A673 (cell line): ENCODE data around the gene CLEC10A. TPM values are rescaled to one million over a fixed set of nuclear protein-coding genes. Genes with fewer than 3 reads are reported as not detected.

Source experiments
- BruUV-seq: library from RNA; stranded (reverse); fragments of 400-500 nt; replicated peaks from 2 replicates; lab custom pipeline; 2021; lab: Mats Ljungman, UMichigan
- CTCF ChIA-PET: fragments of 300-600 bp; sonication (Branson Sonifier 250); formaldehyde crosslinking; loops from one replicate; lab custom pipeline; 2022; ENCODE audit warnings: antibody characterized with exemption; lab: Charles Lee
- POLR2A ChIA-PET: fragments of 300-600 bp; sonication (Branson Sonifier 250); formaldehyde crosslinking; loops from one replicate; lab custom pipeline; 2022; ENCODE audit warnings: antibody characterized with exemption; ENCODE audit not compliant: low non-redundant PET; lab: Charles Lee
- DNase-seq: peaks from one replicate; pipeline ENCODE4 v3.0.0-alpha.2; 2015; ENCODE audit warnings: low spot score
- H3K27ac ChIP-seq: fragments of 200-600 bp; sonication (generic); 2 replicates; pipeline ENCODE4 v1.5.1; 2016; ENCODE audit warnings: mixed run types, low read depth, mild to moderate bottlenecking, mixed read lengths, antibody characterized with exemption, low read length; ENCODE audit not compliant: poor library complexity, severe bottlenecking
- H3K27me3 ChIP-seq: fragments of 200-600 bp; sonication (generic); replicated peaks from 2 replicates; pipeline ENCODE4 v1.6.1; 2017; ENCODE audit warnings: mixed run types, low read depth, mild to moderate bottlenecking, mixed read lengths, antibody characterized with exemption, low read length; ENCODE audit not compliant: insufficient read depth, poor library complexity
- H3K36me3 ChIP-seq: fragments of 200-600 bp; sonication (generic); 2 replicates; pipeline ENCODE4 v1.6.1; 2016; ENCODE audit warnings: mixed run types, mild to moderate bottlenecking, mixed read lengths, antibody characterized with exemption, low read length; ENCODE audit not compliant: insufficient read depth, poor library complexity, severe bottlenecking
- H3K4me1 ChIP-seq: fragments of 200-600 bp; sonication (generic); 2 replicates; pipeline ENCODE4 v1.6.1; 2017; ENCODE audit warnings: mixed run types, mild to moderate bottlenecking, mixed read lengths, antibody characterized with exemption, low read length; ENCODE audit not compliant: insufficient read depth, poor library complexity, severe bottlenecking
- H3K4me3 ChIP-seq: fragments of 200-600 bp; sonication (generic); 2 replicates; pipeline ENCODE4 v1.5.1; 2016; ENCODE audit warnings: low read depth, mixed run types, mild to moderate bottlenecking, mixed read lengths, low read length; ENCODE audit not compliant: poor library complexity, severe bottlenecking
- H3K9me3 ChIP-seq: fragments of 200-600 bp; sonication (generic); 2 replicates; pipeline ENCODE4 v1.6.1; 2016; ENCODE audit warnings: mixed run types, low read depth, mild to moderate bottlenecking, mixed read lengths, antibody characterized with exemption, low read length; ENCODE audit not compliant: poor library complexity, severe bottlenecking
- CTCF ChIP-seq: fragments of 300-800, 200-600 bp; sonication (generic); conservative IDR thresholded peaks from 2 replicates; pipeline ENCODE4 v1.5.1; 2017; ENCODE audit warnings: low read depth, mild to moderate bottlenecking, antibody characterized with exemption, low read length, moderate library complexity, mixed read lengths
- EZH2 ChIP-seq: fragments of 200-600 bp; sonication (generic); IDR thresholded peaks from 2 replicates; pipeline ENCODE4 v1.6.1; 2017; ENCODE audit warnings: borderline replicate concordance, low read depth, mild to moderate bottlenecking, mixed read lengths, antibody characterized with exemption, low read length; ENCODE audit not compliant: poor library complexity, severe bottlenecking
- intact Hi-C: fragments of 100-400 bp; cut with micrococcal nuclease; formaldehyde crosslinking; loops from one replicate; pipeline ENCODE4 v1.10.0; 2022; ENCODE audit not compliant: unreplicated experiment
- total RNA-seq: library from RNA; stranded (reverse); gene quantifications from 2 replicates; pipeline ENCODE4 v1.2.3, GENCODE V29; 2021

The CLEC10A gene
- total RNA-seq, 1 experiment from 2014 or later = not detected

- H3K27me3 ChIP-seq = no peaks in the 10 kb centered on the region
- no peak for DNase-seq
- H3K4me3 ChIP-seq = no peak within 1 kb of the TSS
- H3K36me3 ChIP-seq = no peaks in the 10 kb centered on the region
- TF ChIP-seq EZH2 (no peak), CTCF (no peak)
- H3K4me1 ChIP-seq = no peaks in the 10 kb centered on the region
- BruUV-seq = no TSS peak
- no peaks in the 10 kb centered on the region for H3K9me3 ChIP-seq
- POLR2A ChIA-PET = no interaction called here
- CTCF ChIA-PET = no interaction called here
- intact Hi-C loops = no loop called here
- H3K27ac ChIP-seq = no peak within 1 kb of the TSS
Observed at GRCh38 chr17:7114241-7114874, 34.3 kb upstream of the CLEC10A start, which contains the start of gene ASGR2. ASGR2 (minus strand) TSS chr17:7114822; CDS start chr17:7114240, 582 bp downstream.

GRCh38 chr17:7113273-7114071, 33.4 kb upstream of the CLEC10A start:
- BruUV-seq = no TSS peak
- intact Hi-C loops = no loop called here
- no peak overlapping the region for H3K4me3 ChIP-seq
- POLR2A ChIA-PET = no interaction called here
- no peaks in the 10 kb centered on the region for H3K27me3 ChIP-seq
- no peaks in the 10 kb centered on the region for H3K36me3 ChIP-seq
- H3K27ac ChIP-seq = no peak overlapping the region
- CTCF ChIA-PET = no interaction called here
- H3K9me3 ChIP-seq = no peaks in the 10 kb centered on the region
- DNase-seq = no peak
- no peaks in the 10 kb centered on the region for H3K4me1 ChIP-seq
- TF ChIP-seq EZH2 (no peak), CTCF (no peak)

GRCh38 chr17:7112510-7113108, 32.6 kb upstream of the CLEC10A start:
- H3K4me3 ChIP-seq = no peak overlapping the region
- ChIA-PET CTCF (no interaction called here), POLR2A (no interaction called here)
- BruUV-seq = no TSS peak
- no peaks in the 10 kb centered on the region for H3K36me3 ChIP-seq
- TF ChIP-seq EZH2 (no peak), CTCF (no peak)
- intact Hi-C loops = no loop called here
- H3K4me1 ChIP-seq = no peaks in the 10 kb centered on the region
- no peaks in the 10 kb centered on the region for H3K27me3 ChIP-seq
- no peaks in the 10 kb centered on the region for H3K9me3 ChIP-seq
- H3K27ac ChIP-seq = no peak overlapping the region
- no peak for DNase-seq
